Mucosa of descending colon (tissue), 3 donors: ENCODE results near the gene NUAK2. TPM values are rescaled to one million over a fixed set of nuclear protein-coding genes. Genes with fewer than 3 reads are reported as not detected.

ENCODE experiments used
- ATAC-seq: fragments of 200-7000 bp; cut with Tn5 transposase; one replicate; pipeline ENCODE4 v1.9.1; 2020; ENCODE audit warnings: mild to moderate bottlenecking, moderate library complexity
- DNase-seq, 3 donors: peaks; one replicate each; pipeline ENCODE4 v3.0.0-alpha.2; 2020
- H3K36me3 ChIP-seq: fragments of 200-600 bp; one replicate; pipeline ENCODE4 v1.8.0; 2021; ENCODE audit warnings: low read depth, mild to moderate bottlenecking
- H3K4me1 ChIP-seq: fragments of 200-600 bp; one replicate; pipeline ENCODE4 v1.8.0; 2021; ENCODE audit warnings: low read depth, mild to moderate bottlenecking
- H3K4me3 ChIP-seq: fragments of 200-600 bp; one replicate; pipeline ENCODE4 v1.8.0; 2021; ENCODE audit warnings: mild to moderate bottlenecking
- H3K9me3 ChIP-seq: fragments of 200-600 bp; one replicate; pipeline ENCODE4 v1.8.0; 2021; ENCODE audit warnings: mild to moderate bottlenecking
- CTCF ChIP-seq: fragments of 200-600 bp; IDR thresholded peaks from one replicate; pipeline ENCODE4 v1.8.0; 2022; ENCODE audit warnings: antibody characterized with exemption, mild to moderate bottlenecking
- intact Hi-C, 2 donors: fragments of 100-400 bp; cut with DNase I in 1 of 2; cut with micrococcal nuclease in 1 of 2; formaldehyde crosslinking; loops; one replicate each; pipeline versions ENCODE4 v1.11.0 to v1.11.1; 2022; cut with DNase I, micrococcal nuclease
- total RNA-seq, 3 donors: library from RNA; stranded (reverse); fragmentation: NEBNext Ultra II Directional in 2 of 3; extraction: Animal tissue kit (Norgen Biotek cat#: 25700) in 2 of 3; gene quantifications; one replicate each; pipeline versions ENCODE4 v1.2.1 to v1.2.4, GENCODE V29; 2021 to 2023
- donor health status: DM: no; HTN: no; CAD: no; lungs with moderate emphysema.
- donor health status: DM: no; HTN: no; CAD: no.
- donor health status: DM: no; HTN: yes; CAD: no.

Gene NUAK2
- total RNA-seq, 3 donors from 2014 or later = 16.5 to 50.8 (median 29.5) TPM

- no peaks in the 10 kb centered on the region for H3K9me3 ChIP-seq
- ATAC-seq (no peak), DNase-seq (no peak)
- intact Hi-C loops = no loop called here
- no peak overlapping the region for H3K4me3 ChIP-seq
- peaks cover 4% of the 10 kb centered on the region for H3K4me1 ChIP-seq
- H3K36me3 ChIP-seq = no peaks in the 10 kb centered on the region
- no peak for TF ChIP-seq CTCF
These were observed 39.3 kb upstream of the NUAK2 start for GRCh38 chr1:205360891-205361290.

GRCh38 chr1:205359771-205360565, 38.4 kb upstream of the NUAK2 start:
- no peaks in the 10 kb centered on the region for H3K36me3 ChIP-seq
- H3K4me3 ChIP-seq = no peak overlapping the region
- no peak for ATAC-seq
- H3K9me3 ChIP-seq = no peaks in the 10 kb centered on the region
- intact Hi-C loops = no loop called here
- peaks cover 5% of the 10 kb centered on the region for H3K4me1 ChIP-seq
- DNase-seq = no peak
- no peak for TF ChIP-seq CTCF

GRCh38 chr1:205358579-205358978, 37.0 kb upstream of the NUAK2 start:
- DNase-seq (no peak), ATAC-seq (no peak)
- Histone ChIP-seq H3K36me3 (no peaks in the 10 kb centered on the region), H3K4me3 (no peak overlapping the region), H3K9me3 (no peaks in the 10 kb centered on the region), H3K4me1 (peaks cover 13% of the 10 kb centered on the region)
- intact Hi-C loops = no loop called here
- no peak for TF ChIP-seq CTCF

GRCh38 chr1:205357567-205357966, 36.0 kb upstream of the NUAK2 start:
- no peak for TF ChIP-seq CTCF
- DNase-seq (no peak), ATAC-seq (peak; percentile 6)
- peaks cover 13% of the 10 kb centered on the region for H3K4me1 ChIP-seq
- intact Hi-C loops = no loop called here
- H3K9me3 ChIP-seq = no peaks in the 10 kb centered on the region
- H3K36me3 ChIP-seq = no peaks in the 10 kb centered on the region
- H3K4me3 ChIP-seq = no peak overlapping the region

GRCh38 chr1:205356440-205357139, 35.0 kb upstream of the NUAK2 start, which contains the start of gene KLHDC8A:
KLHDC8A (minus strand) TSS chr1:205356922; CDS start chr1:205343604, 13,318 bp downstream.
- ATAC-seq = no peak
- no peak for TF ChIP-seq CTCF
- Histone ChIP-seq H3K4me1 (peaks cover 13% of the 10 kb centered on the region), H3K4me3 (no peak within 1 kb of the TSS), H3K36me3 (no peaks in the 10 kb centered on the region), H3K9me3 (no peaks in the 10 kb centered on the region)
- no peak for DNase-seq
- intact Hi-C loops = no loop called here
